Fibroblast of lung (primary cell): ENCODE data around the gene DPYD.

Experiments used
- EZH2 ChIP-seq: IDR thresholded peaks from 2 replicates; pipeline ENCODE4 v1.5.1; 2012; ENCODE audit warnings: low read length, control low read depth, mild to moderate bottlenecking; ENCODE audit errors: missing control alignments
- TF ChIP-seq, protein P1 (sequence below), 2 donors: IDR thresholded peaks in 1 of 2; conservative IDR thresholded peaks in 1 of 2; 1 replicate in 1 of 2; 2 replicates in 1 of 2; pipeline ENCODE4 v1.5.1; 2011 to 2012; ENCODE audit warnings: low read length in 2 of 2, control low read depth in 1 of 2, inconsistent platforms in 1 of 2, low read depth in 1 of 2, mild to moderate bottlenecking in 1 of 2

- no peak for TF ChIP-seq EZH2
- TF ChIP-seq, protein P1, sequence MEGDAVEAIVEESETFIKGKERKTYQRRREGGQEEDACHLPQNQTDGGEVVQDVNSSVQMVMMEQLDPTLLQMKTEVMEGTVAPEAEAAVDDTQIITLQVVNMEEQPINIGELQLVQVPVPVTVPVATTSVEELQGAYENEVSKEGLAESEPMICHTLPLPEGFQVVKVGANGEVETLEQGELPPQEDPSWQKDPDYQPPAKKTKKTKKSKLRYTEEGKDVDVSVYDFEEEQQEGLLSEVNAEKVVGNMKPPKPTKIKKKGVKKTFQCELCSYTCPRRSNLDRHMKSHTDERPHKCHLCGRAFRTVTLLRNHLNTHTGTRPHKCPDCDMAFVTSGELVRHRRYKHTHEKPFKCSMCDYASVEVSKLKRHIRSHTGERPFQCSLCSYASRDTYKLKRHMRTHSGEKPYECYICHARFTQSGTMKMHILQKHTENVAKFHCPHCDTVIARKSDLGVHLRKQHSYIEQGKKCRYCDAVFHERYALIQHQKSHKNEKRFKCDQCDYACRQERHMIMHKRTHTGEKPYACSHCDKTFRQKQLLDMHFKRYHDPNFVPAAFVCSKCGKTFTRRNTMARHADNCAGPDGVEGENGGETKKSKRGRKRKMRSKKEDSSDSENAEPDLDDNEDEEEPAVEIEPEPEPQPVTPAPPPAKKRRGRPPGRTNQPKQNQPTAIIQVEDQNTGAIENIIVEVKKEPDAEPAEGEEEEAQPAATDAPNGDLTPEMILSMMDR (conservative IDR thresholded peaks at IDR 0.05 in 1 of 2, IDR thresholded peaks at IDR 0.05 in 1 of 2; ENCODE audit: low read depth in 1 of 2, low read length in 2 of 2), result no peak
Observed at GRCh38 chr1:97841338-97841737, 79.5 kb downstream of the DPYD start.
